Peyer's patch (tissue), 4 donors: ENCODE data around the gene CPA5.

ENCODE experiments used
- CTCF ChIP-seq, 6 experiments: fragments of 450-650 bp in 4 of 6; fragments of 200-600 bp in 2 of 6; sonication (generic) in 1 of 6; IDR thresholded peaks; one replicate each; pipeline ENCODE4 v1.5.1; 2017 to 2019; ENCODE audit warnings: antibody characterized with exemption in 6 of 6, mild to moderate bottlenecking in 3 of 6, moderate library complexity in 1 of 6
- POLR2A ChIP-seq, 2 donors: fragments of 450-650 bp; IDR thresholded peaks; one replicate each; pipeline ENCODE4 v1.5.1; 2017; ENCODE audit warnings: antibody characterized with exemption in 2 of 2, mild to moderate bottlenecking in 2 of 2, moderate library complexity in 2 of 2

GRCh38 chr7:130344271-130344866 is at the start of gene CPA5:
- TF ChIP-seq POLR2A (IDR thresholded peaks at IDR 0.05) = no peak
- TF ChIP-seq CTCF (IDR thresholded peaks at IDR 0.05) = no peak
